T-helper 2 cell (primary cell): ENCODE results near the gene MYOD1.

Source experiments
- DNase-seq, 5 experiments: peaks; one replicate each; pipeline versions ENCODE4 v3.0.0 to v3.0.0-alpha.2; 2012 to 2022

MYOD1 gene

GRCh38 chr11:17771415-17771814 lies 52.0 kb downstream of the MYOD1 start:
- DNase-seq = no peak
